ENCODE measurements around the gene MAGI2. TPM values are rescaled to one million over a fixed set of nuclear protein-coding genes. Genes with fewer than 3 reads are reported as not detected.

The MAGI2 gene
- total RNA-seq, 1 experiment from 2014 or later: 14.3 TPM

DNA sequence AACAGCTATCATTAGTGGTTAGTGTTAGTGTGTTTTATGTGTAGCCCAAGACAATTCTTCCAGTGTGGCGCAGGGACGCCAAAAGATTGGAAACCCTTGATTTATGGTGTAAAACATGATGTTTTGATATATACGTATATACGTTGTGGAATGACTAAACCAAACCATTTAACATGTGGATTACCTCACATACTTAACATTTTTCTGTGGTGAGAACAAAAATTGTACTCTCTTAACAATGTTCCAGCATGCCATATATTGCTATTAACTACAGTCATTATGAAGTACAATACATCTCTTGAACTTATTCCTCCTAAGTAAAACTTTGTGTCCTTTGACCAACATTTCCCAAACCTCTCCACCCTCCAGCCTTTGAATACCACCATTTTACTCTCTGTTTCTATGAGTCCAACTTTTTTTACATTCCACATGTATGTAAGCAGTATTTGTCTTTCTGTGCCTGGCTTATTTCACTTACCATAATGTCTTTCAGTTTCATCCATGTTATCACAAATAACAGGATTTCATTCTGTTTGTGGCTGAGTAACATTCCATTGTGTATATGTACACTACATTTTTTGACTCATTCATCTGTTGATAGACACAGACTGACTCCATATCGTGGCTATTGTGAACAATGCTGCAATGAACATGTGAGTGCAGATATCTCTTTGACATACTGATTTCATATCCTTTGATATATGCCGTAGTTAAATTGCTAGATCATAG is 42.2 kb upstream of the MAGI2 start:
- no peak overlapping the region for H2BK120ac ChIP-seq (ENCODE audit: low read depth, low read length, poor library complexity, severe bottlenecking)
- Mint-ChIP-seq H3K4me1 (no peaks in the 10 kb centered on the region), H3K27me3 (ENCODE audit: low read depth) (peaks cover 1% of the 10 kb centered on the region; the same call in 1 of the 2 replicates), H3K27ac (no peak overlapping the region; a peak in 1 of 7 replicates), H3K4me3 (no peak overlapping the region), H3K9me3 (no peaks in the 10 kb centered on the region), H3K36me3 (ENCODE audit: insufficient read depth in 1 of 3, low read depth in 3 of 3) (no peaks in the 10 kb centered on the region)
- H3K4me1 ChIP-seq (ENCODE audit: insufficient read depth, low read length): no peaks in the 10 kb centered on the region
- no peak overlapping the region for H2BK12ac ChIP-seq (ENCODE audit: insufficient read length, low read depth, low read length)
- no peak for DNase-seq
- H3K9me3 ChIP-seq (ENCODE audit: control insufficient read depth, low read depth, low read length): no peaks in the 10 kb centered on the region
- H3K4ac ChIP-seq (ENCODE audit: low read depth, low read length): no peak overlapping the region
- H4K91ac ChIP-seq (ENCODE audit: insufficient read length, low read depth, low read length): no peak overlapping the region
- H2AFZ ChIP-seq (ENCODE audit: low read length): no peak overlapping the region
- H3K14ac ChIP-seq (ENCODE audit: insufficient read depth, low read length): no peak overlapping the region
- no peak overlapping the region for H3K4me2 ChIP-seq (ENCODE audit: insufficient read depth, insufficient read length, low read length)
- no peak overlapping the region for H3K56ac ChIP-seq (ENCODE audit: insufficient read length, low read depth, low read length)
- H3T11ph ChIP-seq (ENCODE audit: low read length): no peak overlapping the region
- H2BK15ac ChIP-seq (ENCODE audit: low read depth, low read length): no peak overlapping the region
- no peak overlapping the region for H4K8ac ChIP-seq (replicated peaks; ENCODE audit: insufficient read length, low read depth, low read length)
- H3K9ac ChIP-seq (ENCODE audit: extremely low read depth, insufficient read length, low read length): no peak overlapping the region
- no peak overlapping the region for H2AK5ac ChIP-seq (ENCODE audit: insufficient read length, low read length)
- no peak overlapping the region for H2BK20ac ChIP-seq (ENCODE audit: low read depth, low read length, poor library complexity, severe bottlenecking)
- no peak overlapping the region for H3K18ac ChIP-seq (ENCODE audit: insufficient read length, low read depth, low read length)
- H3K27me3 ChIP-seq (ENCODE audit: insufficient read depth, low read length): no peaks in the 10 kb centered on the region
- no CpG with 5 or more reads among the region's 6 CpGs for WGBS (ENCODE audit: extremely low coverage, insufficient read length, low lambda C conversion rate)
- H4K5ac ChIP-seq (ENCODE audit: insufficient read length, low read depth, low read length): no peak overlapping the region
- no peaks in the 10 kb centered on the region for H3K23me2 ChIP-seq (ENCODE audit: insufficient read length, low read depth, low read length, poor library complexity, severe bottlenecking)
- H3K23ac ChIP-seq (ENCODE audit: insufficient read length, low read depth, low read length): no peak overlapping the region
- no peaks in the 10 kb centered on the region for H3K79me1 ChIP-seq (ENCODE audit: insufficient read depth, low read depth, low read length, poor library complexity, severe bottlenecking)
- no peak overlapping the region for H2BK5ac ChIP-seq (ENCODE audit: insufficient read length, low read length)
- TF ChIP-seq CTCF (conservative IDR thresholded peaks at IDR 0.05): no peak
- H3K79me2 ChIP-seq (ENCODE audit: insufficient read depth, low read length): no peaks in the 10 kb centered on the region
- no peak overlapping the region for H3K27ac ChIP-seq (ENCODE audit: insufficient read length, low read depth, low read length)
- H4K20me1 ChIP-seq (ENCODE audit: control insufficient read depth, insufficient read depth, insufficient read length): no peaks in the 10 kb centered on the region
